Calu3 (cell line): ENCODE results near the gene CD164L2. TPM values are rescaled to one million over a fixed set of nuclear protein-coding genes. Genes with fewer than 3 reads are reported as not detected.
A peak's percentile ranks its signal among the peaks of the same experiment; 100 is the strongest.

Experiments
- BruUV-seq: library from RNA; stranded (reverse); fragments of 400-500 nt; replicated peaks from 2 replicates; lab custom pipeline; 2021; lab: Mats Ljungman, UMichigan
- CTCF ChIA-PET: fragments of 300-600 bp; sonication (Branson Sonifier 250); formaldehyde crosslinking; loops from one replicate; lab custom pipeline; 2022; ENCODE audit warnings: antibody characterized with exemption; lab: Charles Lee
- DNase-seq: peaks from one replicate; pipeline ENCODE4 v3.0.0; 2022
- H3K27ac Mint-ChIP-seq: one replicate; pipeline ENCODE4 v1.8.0; 2022; ENCODE audit warnings: mixed read lengths; ENCODE audit not compliant: unreplicated experiment
- H3K27me3 Mint-ChIP-seq: one replicate; pipeline ENCODE4 v1.8.0; 2022; ENCODE audit warnings: mixed read lengths; ENCODE audit not compliant: unreplicated experiment
- H3K36me3 Mint-ChIP-seq: one replicate; pipeline ENCODE4 v1.8.0; 2022; ENCODE audit warnings: mild to moderate bottlenecking, moderate library complexity, mixed read lengths; ENCODE audit not compliant: insufficient read depth, unreplicated experiment
- H3K4me1 Mint-ChIP-seq: one replicate; pipeline ENCODE4 v1.8.0; 2022; ENCODE audit warnings: mild to moderate bottlenecking, low read depth, mixed read lengths; ENCODE audit not compliant: unreplicated experiment
- H3K4me3 Mint-ChIP-seq: one replicate; pipeline ENCODE4 v1.8.0; 2022; ENCODE audit warnings: mild to moderate bottlenecking, low read depth, moderate library complexity, mixed read lengths; ENCODE audit not compliant: unreplicated experiment
- H3K9me3 Mint-ChIP-seq: one replicate; pipeline ENCODE4 v1.8.0; 2022; ENCODE audit warnings: low read depth, mixed read lengths; ENCODE audit not compliant: unreplicated experiment
- CTCF ChIP-seq: fragments of 200-600 bp; IDR thresholded peaks from one replicate; pipeline ENCODE4 v1.8.0; 2022; ENCODE audit warnings: antibody characterized with exemption; ENCODE audit not compliant: unreplicated experiment
- intact Hi-C: fragments of 100-400 bp; cut with micrococcal nuclease; formaldehyde crosslinking; loops from one replicate; pipeline ENCODE4 v1.10.0; 2022; ENCODE audit not compliant: unreplicated experiment
- total RNA-seq: library from RNA; stranded (reverse); gene quantifications from 2 replicates; pipeline ENCODE4 v1.2.3, GENCODE V29; 2022

The CD164L2 gene
- total RNA-seq, 1 experiment from 2014 or later, result not detected

GRCh38 chr1:27332536-27333281, 50.4 kb downstream of the CD164L2 start:
- peak; percentile 47 for DNase-seq
- H3K27ac Mint-ChIP-seq, result no peak overlapping the region
- H3K27me3 Mint-ChIP-seq, result no peaks in the 10 kb centered on the region
- no peak overlapping the region for H3K4me3 Mint-ChIP-seq
- no TSS peak for BruUV-seq
- H3K36me3 Mint-ChIP-seq, result peaks cover 14% of the 10 kb centered on the region
- CTCF ChIA-PET, result interaction anchor here (0.6 to 2.0 kb wide), 8 partner anchors 9 to 62 kb away, joined by 3 to 5 read pairs (median 3); no protein-coding TSS in a partner anchor
- TF ChIP-seq CTCF, result peak; percentile 60
- no peaks in the 10 kb centered on the region for H3K9me3 Mint-ChIP-seq
- intact Hi-C loops, result no loop called here
- H3K4me1 Mint-ChIP-seq, result peaks cover 5% of the 10 kb centered on the region

- Mint-ChIP-seq H3K9me3 (no peaks in the 10 kb centered on the region), H3K36me3 (peaks cover 10% of the 10 kb centered on the region), H3K27ac (no peak overlapping the region), H3K4me1 (peaks cover 6% of the 10 kb centered on the region), H3K4me3 (no peak overlapping the region), H3K27me3 (no peaks in the 10 kb centered on the region)
- no TSS peak for BruUV-seq
- CTCF ChIA-PET, result interaction anchor here (0.8 to 2.0 kb wide), 5 partner anchors 11 to 63 kb away, joined by 3 to 5 read pairs (median 3); no protein-coding TSS in a partner anchor
- no peak for TF ChIP-seq CTCF
- no peak for DNase-seq
- intact Hi-C loops, result no loop called here
Observed at GRCh38 chr1:27331922-27332321, 51.2 kb downstream of the CD164L2 start.

DNA sequence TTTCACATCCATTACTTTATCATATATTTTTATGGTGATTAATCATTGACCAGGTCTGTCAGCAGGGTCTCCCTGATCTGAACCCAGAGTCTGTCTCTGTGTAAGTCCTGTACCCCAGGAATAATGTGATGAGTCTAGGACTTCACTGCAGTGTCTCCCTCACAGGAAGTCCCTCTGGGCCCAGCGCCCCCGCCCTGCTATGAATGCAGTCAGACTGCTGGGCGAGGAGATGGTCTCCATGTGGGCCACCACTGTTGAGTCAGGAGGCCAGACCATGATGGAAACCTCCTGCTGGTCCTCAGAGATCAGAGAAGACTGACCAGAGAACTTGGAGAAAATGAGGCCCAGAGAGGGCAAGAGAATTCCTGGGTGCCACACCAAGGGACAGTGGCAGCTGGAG, 51.7 kb downstream of the CD164L2 start:
- H3K4me1 Mint-ChIP-seq, result peaks cover 6% of the 10 kb centered on the region
- BruUV-seq, result no TSS peak
- intact Hi-C loops, result no loop called here
- H3K9me3 Mint-ChIP-seq, result no peaks in the 10 kb centered on the region
- DNase-seq, result no peak
- TF ChIP-seq CTCF, result no peak
- H3K4me3 Mint-ChIP-seq, result no peak overlapping the region
- H3K27me3 Mint-ChIP-seq, result no peaks in the 10 kb centered on the region
- peaks cover 5% of the 10 kb centered on the region for H3K36me3 Mint-ChIP-seq
- CTCF ChIA-PET, result no interaction called here
- no peak overlapping the region for H3K27ac Mint-ChIP-seq

- BruUV-seq, result no TSS peak
- DNase-seq, result no peak
- TF ChIP-seq CTCF, result no peak
- Mint-ChIP-seq H3K9me3 (no peaks in the 10 kb centered on the region), H3K4me3 (no peak overlapping the region), H3K4me1 (peaks cover 6% of the 10 kb centered on the region), H3K27ac (no peak overlapping the region), H3K36me3 (no peaks in the 10 kb centered on the region), H3K27me3 (no peaks in the 10 kb centered on the region)
- intact Hi-C loops, result no loop called here
- CTCF ChIA-PET, result no interaction called here
Observed at GRCh38 chr1:27330786-27331185, 52.3 kb downstream of the CD164L2 start.

Other genes starting within 250 kb of the CD164L2 start
- 16.4 and 17.4 TPM in 2 replicates for gene SLC9A1, start 228.2 kb downstream of the CD164L2 start, total RNA-seq
- 10.8 and 13.1 TPM in 2 replicates for gene WDTC1, start 148.7 kb downstream of the CD164L2 start, total RNA-seq
- gene TMEM222, start 61.2 kb downstream of the CD164L2 start, total RNA-seq, result 30.4 and 32.6 TPM in 2 replicates
- 15.0 and 16.5 TPM in 2 replicates for gene SYTL1, start 41.3 kb downstream of the CD164L2 start, total RNA-seq
- gene MAP3K6, start 16.4 kb downstream of the CD164L2 start, total RNA-seq, result 10.3 and 14.3 TPM in 2 replicates
- gene FCN3, start 8.5 kb downstream of the CD164L2 start, total RNA-seq, result not detected in 2 replicates
- 1.3 and 1.9 TPM in 2 replicates for gene GPR3, start 9.3 kb upstream of the CD164L2 start, total RNA-seq
- 79.5 and 84.2 TPM in 2 replicates for gene WASF2, start 106.8 kb upstream of the CD164L2 start, total RNA-seq
- 20.8 and 21.5 TPM in 2 replicates for gene AHDC1, start 220.8 kb upstream of the CD164L2 start, total RNA-seq